GM13976 (cell line): ENCODE measurements around the gene PTPRO.

ENCODE experiments used
- DNase-seq: peaks from one replicate; pipeline ENCODE4 v3.0.0; 2012; ENCODE audit warnings: low spot score
- CTCF ChIP-seq: IDR thresholded peaks from 2 replicates; pipeline ENCODE4 v1.5.1; 2012; ENCODE audit warnings: borderline replicate concordance, mild to moderate bottlenecking; ENCODE audit not compliant: insufficient read depth; ENCODE audit errors: extremely low read depth, missing control alignments, control extremely low read depth
- in situ Hi-C: fragments of 300-500 bp; cut with MboI; formaldehyde crosslinking; loops from one replicate; pipeline ENCODE4 v1.12.0; 2022; ENCODE audit warnings: low sequenced_read_pairs, mixed read lengths, inconsistent platforms; ENCODE audit not compliant: unreplicated experiment

Gene PTPRO

GRCh38 chr12:15427913-15428312 lies 105.6 kb downstream of the PTPRO start:
- DNase-seq = no peak
- no peak for TF ChIP-seq CTCF
- in situ Hi-C loops = no loop called here

DNA sequence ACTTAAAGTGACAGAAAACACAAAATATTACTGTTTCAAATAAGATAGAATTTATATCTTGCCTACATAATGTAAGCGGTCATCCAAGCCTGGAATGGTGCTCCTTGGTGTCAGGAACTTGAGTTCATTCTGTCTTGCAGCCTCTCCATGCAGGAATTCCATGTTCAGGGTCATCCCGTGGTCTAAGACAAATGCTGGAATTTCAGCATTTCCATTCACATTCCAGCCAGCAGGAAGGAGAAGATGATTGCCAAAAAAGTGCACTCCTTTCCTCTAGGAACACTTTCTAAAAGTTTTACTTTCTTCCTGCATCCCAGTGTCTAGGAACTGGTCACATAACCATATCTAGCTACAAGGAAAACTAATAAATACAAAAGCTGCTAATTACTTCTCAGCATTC lies 106.3 kb downstream of the PTPRO start:
- in situ Hi-C loops = no loop called here
- no peak for TF ChIP-seq CTCF
- DNase-seq = no peak

DNA sequence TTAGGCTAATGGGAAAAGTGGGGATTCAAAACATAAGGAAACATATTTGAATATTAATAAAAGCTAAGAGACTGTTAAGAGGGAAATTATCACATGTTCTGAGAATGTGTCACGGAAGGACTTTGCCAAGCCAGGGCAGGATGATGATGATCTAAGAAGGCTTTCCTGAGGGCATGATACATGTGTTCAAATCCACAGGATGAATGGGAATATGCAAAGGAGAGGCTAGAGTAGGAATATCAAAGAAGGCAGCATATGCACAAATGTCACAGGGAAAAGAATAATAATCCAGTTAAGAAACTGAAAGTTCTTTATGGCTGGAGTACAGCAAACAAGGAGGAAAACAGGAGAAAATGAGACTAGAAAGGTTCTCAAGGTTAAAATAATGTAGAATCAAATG lies 107.0 kb downstream of the PTPRO start:
- no peak for TF ChIP-seq CTCF
- DNase-seq = no peak
- in situ Hi-C loops = no loop called here

- in situ Hi-C loops = no loop called here
- no peak for TF ChIP-seq CTCF
- no peak for DNase-seq
Measured at GRCh38 chr12:15435597-15435996, 113.3 kb downstream of the PTPRO start.

DNA sequence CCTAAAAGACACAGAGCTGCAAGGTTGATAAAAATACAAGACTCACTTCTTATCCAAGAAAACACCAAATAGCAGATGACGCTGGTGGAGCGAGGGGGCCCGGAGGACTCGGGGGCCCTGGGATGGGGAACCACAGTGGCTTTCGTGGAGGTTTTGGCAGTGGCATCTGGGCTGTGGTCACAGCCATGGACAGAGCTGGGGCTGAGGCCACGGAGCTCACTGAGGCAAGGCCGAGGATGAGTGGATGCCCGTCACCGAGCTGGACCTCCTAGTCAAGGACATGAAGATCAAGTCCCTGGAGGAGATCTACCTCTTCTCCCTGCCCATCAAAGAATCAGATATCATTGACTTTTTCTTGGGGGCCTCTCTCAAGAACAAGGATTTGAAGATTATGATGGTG lies 117.2 kb downstream of the PTPRO start:
- in situ Hi-C loops = no loop called here
- no peak for TF ChIP-seq CTCF
- DNase-seq = no peak

DNA sequence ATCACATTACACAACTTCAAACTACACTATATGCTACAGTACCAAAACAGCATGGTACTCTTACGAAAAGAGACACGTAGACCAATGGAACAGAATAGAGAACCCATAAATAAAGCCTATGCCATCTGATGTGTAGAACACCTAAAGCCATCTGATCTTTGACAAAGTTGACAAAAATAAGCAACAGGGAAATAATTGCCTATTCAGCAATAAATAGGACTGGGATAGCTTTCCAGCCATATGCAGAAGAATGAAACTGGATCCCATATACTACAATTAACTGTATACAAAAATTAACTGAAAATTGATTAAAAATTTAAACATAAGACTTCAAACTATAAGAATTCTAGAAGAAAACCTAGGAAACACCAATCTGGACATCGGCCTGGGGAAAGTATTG lies 120.7 kb downstream of the PTPRO start:
- DNase-seq = no peak
- in situ Hi-C loops = no loop called here
- TF ChIP-seq CTCF = no peak

- no peak for TF ChIP-seq CTCF
- in situ Hi-C loops = no loop called here
- no peak for DNase-seq
Measured at GRCh38 chr12:15443611-15444010, 121.3 kb downstream of the PTPRO start.
